Gastroesophageal sphincter (tissue), 3 donors: Measurements from ENCODE around the gene PDIA4.

Experiments used
- EP300 ChIP-seq: sonication (generic); formaldehyde crosslinking; IDR thresholded peaks from one replicate; pipeline ENCODE4 v1.6.1; 2017; ENCODE audit warnings: antibody characterized with exemption, mild to moderate bottlenecking
- POLR2A ChIP-seq, 2 donors: fragments of 450-650 bp; IDR thresholded peaks; one replicate each; pipeline ENCODE4 v1.6.1; 2017; ENCODE audit warnings: antibody characterized with exemption in 2 of 2, mild to moderate bottlenecking in 2 of 2, moderate library complexity in 1 of 2
- TF ChIP-seq, protein P1 (sequence below), 4 experiments: fragments of 200-600 bp in 2 of 4; fragments of 450-650 bp in 2 of 4; sonication (generic) in 1 of 4; IDR thresholded peaks; one replicate each; pipeline ENCODE4 v1.5.1; 2017 to 2019; ENCODE audit warnings: antibody characterized with exemption in 4 of 4, mild to moderate bottlenecking in 2 of 4, moderate library complexity in 2 of 4

- TF ChIP-seq EP300 (no peak), POLR2A (IDR thresholded peaks at IDR 0.05) (no peak)
- TF ChIP-seq, protein P1, sequence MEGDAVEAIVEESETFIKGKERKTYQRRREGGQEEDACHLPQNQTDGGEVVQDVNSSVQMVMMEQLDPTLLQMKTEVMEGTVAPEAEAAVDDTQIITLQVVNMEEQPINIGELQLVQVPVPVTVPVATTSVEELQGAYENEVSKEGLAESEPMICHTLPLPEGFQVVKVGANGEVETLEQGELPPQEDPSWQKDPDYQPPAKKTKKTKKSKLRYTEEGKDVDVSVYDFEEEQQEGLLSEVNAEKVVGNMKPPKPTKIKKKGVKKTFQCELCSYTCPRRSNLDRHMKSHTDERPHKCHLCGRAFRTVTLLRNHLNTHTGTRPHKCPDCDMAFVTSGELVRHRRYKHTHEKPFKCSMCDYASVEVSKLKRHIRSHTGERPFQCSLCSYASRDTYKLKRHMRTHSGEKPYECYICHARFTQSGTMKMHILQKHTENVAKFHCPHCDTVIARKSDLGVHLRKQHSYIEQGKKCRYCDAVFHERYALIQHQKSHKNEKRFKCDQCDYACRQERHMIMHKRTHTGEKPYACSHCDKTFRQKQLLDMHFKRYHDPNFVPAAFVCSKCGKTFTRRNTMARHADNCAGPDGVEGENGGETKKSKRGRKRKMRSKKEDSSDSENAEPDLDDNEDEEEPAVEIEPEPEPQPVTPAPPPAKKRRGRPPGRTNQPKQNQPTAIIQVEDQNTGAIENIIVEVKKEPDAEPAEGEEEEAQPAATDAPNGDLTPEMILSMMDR (IDR thresholded peaks at IDR 0.05) = no peak
These were observed 1.2 kb downstream of the PDIA4 start for GRCh38 chr7:149027055-149027454.
